ENCODE measurements around the gene ZFAND3.

Gene ZFAND3

DNA sequence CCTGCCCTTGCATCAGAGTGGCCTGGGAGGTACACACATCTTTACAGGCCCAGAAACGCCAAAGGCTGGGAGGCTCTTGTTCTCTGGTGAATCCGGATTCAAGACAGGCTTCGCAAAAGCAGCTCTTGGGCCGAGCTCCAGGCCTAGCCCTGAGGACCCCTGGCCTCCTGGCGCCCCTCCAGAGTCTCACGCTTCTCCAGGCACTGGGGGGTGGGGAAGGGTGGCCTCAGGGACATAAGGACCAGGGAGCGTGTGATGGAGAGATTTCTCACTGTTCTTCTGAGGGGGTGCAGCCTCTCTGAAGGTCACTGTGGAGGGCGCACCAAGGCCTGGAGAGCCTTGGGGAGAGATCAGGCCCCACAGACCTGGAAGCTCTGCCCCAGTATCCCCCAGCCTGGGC is 349.2 kb downstream of the ZFAND3 start:
- no peak for DNase-seq (ENCODE audit: low read depth, low spot score)

DNA sequence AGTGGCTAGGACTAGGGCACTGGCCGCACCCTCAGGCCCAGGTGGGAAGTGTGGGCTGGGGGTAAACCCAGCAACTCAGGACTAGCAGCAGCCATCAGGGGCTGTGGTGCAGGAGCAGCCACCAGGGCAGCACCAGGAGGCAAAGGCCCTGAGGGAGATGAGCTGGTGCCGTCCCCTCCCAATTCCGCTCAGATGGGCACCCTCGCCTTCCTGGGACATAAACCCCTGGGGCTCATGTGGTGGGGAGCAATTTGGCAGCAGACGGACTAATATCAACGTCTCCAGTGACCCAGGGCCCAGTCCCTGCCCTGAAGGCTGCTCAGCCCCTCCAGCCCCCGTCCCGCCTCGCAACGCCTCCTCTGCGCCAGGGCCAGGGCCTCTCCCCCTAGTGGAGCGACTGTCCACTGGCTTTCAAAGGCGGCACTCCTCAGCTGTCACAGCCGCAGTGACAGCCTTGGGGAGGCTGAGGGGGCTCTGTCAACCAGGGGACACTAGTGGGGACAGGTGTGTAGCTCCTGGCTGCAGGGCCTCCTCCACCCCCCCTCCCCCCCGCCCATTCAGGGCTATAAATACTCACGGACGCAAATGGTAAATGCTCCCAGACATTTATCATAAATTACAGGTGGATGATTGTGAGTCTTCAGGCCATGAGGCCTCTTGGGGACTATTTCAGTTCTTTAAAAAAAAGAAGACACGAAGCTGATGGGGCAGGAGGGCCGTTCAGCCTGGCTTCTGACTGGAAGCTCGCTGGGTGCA is 349.9 kb downstream of the ZFAND3 start:
- DNase-seq (ENCODE audit: low read depth, low spot score), result no peak

DNA sequence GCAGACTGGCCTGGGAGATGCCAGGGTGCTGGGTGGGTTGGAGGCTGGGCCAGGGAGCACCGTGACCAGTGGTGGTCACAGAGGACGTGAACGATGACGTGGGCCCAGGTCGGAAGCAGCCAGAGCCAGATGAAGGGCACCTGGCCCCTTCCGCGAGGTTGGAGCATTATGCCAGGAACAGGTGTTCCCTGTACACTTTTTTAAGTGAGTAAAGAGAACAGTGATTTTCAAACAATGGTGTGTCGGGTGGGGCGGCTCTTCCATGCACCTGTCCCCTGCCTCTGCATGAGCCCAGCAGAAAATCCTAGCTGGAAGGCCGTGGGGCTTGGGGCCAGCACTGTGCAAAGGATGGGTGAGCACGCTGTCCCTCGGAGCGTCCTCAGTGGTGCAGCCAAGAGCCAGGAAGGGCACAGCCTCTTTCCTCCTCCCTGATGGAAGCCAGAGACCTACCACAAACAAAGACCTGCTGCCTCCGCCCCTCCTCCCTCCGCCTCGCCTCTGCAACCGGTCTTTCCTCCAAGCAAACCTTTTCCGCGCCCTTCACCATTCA is 350.5 kb downstream of the ZFAND3 start:
- DNase-seq (ENCODE audit: low read depth, low spot score), result no peak

DNA sequence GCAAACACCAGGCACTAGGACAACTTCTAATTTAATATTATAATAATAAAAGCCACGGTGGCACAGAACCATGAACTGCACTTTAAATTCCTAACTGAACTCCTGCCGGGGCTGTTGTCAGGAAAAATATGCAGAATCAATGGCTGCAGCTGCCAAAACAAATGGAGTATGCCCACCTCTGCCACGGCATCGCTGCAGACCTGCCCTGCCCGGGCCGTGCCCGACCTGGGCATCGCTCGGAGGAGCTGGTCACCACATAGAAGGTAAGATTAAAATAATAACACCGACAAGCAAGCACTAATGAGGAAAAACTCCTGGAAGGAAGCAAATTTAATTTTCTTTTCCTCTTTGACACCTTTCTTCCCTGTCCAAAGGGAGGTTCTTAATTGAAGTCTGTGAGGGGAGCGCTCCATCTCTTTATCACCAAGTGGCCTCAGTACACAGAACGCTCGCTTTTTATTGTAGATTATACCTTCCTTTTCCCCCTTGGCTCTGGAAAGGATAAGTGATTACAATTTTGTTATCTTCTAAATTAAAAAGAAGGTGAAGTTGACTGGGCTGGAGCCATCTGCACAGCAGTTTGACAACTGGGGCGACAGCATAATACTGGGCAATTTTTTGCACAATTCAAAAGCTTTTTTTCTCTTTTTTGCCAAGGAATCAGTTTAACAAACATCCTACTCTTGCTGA is 351.3 kb downstream of the ZFAND3 start:
- DNase-seq (ENCODE audit: low read depth, low spot score), result no peak

DNA sequence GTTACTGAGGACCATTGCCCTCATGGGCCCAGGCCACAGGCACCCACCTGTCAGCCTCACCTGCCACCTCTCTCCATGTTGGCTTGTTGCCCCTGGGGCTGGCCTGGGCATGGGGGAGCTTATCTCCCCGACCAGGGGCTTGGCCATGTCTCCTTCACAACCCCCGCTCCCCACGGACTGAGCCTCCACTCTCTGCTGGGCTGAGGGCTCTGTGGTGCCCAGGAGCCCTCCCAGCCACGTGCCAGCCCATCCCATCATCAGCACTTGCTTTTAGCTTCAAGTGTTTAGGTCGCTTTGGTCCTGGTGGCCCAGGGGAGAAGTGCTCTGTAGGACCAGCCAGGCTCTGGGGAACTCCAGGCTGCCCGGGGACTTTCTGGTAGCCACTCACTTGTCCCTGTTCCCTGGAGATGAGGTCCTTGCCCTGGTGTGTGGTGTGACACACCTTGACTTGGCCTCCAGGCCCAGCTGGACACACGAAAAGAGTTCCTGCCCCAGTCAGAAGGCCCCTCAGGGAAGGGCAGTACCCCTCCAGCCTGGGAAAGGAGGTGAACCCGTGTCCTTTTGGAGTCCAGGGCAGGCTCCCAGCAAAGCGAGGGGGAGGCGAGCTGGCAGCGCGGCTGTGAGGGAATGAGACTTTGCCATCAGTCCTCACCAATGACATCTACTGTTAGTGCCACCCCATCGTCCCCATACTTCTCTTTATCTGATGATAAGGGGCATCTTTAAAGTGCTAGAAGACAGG is 352.6 kb downstream of the ZFAND3 start:
- no peak for DNase-seq (ENCODE audit: low read depth, low spot score)

DNA sequence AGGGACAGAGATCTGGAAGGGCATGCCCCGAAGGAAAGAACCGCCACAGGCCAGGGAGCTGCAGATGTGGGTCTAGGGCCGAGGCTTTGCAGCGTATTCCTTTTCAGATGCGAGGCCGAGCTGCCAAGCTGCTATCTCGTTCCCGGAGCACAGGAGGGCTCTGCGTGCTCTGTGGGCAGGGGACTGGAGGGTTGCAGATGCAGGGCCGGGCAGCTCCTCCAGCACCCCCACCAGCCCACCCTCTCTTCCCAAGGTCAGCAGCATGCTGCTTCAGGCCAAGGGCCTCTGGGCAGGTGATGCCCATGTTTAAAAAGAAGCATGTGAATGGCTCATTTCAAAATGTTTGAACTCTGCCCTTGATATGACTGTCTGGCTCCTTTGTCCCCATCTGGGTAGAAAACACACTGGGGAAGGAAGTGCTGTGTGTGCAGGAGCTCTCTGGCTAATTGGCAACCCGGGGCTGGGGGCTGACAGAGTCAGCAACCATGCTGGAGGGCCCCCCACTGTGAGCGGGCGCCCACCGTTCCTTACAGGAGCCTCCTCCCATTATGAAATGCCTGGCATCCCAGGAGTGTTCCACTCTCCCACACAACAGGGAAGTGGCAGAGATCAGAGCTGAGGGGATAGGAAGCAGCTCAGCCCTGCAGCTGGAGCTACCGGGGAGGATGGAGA is 353.3 kb downstream of the ZFAND3 start:
- no peak for DNase-seq (ENCODE audit: low read depth, low spot score)

DNA sequence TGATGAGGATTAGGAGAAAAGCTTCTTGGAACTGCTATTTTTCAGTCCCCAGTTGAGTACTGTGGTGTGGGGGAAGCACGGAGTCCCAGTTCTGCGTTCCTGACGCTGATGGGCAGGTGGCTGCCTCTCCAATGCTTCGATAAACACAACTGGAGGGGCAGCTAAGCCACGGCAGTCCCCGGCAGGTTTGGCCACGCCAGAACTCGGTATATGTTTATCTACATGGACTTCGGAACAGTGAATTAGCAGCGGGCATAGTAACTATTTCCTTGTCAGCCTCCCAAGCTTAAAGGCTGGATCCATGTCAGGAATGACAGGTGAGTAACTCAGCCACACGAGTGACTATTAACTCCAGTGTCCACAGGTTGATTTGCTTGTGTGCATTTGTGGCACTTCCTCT is 354.4 kb downstream of the ZFAND3 start:
- no peak for DNase-seq (ENCODE audit: low read depth, low spot score)

DNA sequence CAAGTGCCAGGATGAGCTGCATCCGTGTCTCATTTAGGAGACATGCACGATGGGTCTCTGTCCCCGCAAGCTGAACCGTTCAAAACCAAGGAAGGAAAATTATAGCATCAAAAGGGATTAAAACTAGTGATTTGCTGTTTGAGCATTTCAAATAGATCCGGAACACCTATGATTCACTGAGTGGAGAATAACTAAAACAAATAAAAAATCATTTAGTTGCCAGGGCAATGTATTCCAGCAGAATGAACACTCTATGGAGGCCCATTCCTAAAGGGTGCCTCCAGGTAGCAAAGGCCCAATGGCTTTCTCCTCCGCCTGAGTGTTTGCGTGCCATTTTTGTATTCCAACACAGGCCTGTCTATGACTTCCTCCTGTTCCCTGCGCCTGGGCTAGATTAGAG is 354.8 kb downstream of the ZFAND3 start:
- DNase-seq (ENCODE audit: low read depth, low spot score), result no peak

DNA sequence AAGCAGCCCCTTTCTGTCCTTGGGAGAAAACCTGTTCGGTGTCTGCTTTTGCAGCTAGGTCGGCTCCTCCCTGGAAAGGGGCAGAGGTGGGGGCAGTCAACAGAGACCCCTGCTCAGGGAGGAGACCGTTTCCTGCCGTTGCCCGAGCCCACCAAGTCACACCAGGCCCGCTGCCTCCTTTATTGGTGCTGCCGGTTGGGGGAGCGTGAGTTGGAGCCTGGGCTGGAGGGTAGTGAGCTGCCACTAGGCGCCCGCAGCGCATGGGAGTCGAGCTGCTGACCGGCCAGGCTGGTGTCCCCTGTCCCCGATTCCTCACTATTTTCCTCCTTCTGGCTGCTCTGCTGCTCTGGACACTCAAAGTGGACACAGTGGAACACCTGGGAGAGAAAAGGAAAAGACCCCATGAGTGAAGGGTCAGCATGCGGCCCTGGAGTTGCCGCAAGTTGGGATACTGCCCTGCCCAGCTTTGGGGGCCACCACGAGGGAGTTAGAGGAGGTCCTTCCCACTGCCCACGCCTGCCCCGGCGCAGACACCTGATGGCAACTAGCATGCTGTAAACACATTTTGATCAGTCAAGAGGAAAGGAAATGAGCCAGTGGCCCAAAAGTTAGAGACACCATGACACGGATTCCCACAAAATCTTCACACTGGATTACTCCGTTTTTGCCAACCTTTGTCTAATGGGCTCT is 355.4 kb downstream of the ZFAND3 start:
- no peak for DNase-seq (ENCODE audit: low read depth, low spot score)

DNA sequence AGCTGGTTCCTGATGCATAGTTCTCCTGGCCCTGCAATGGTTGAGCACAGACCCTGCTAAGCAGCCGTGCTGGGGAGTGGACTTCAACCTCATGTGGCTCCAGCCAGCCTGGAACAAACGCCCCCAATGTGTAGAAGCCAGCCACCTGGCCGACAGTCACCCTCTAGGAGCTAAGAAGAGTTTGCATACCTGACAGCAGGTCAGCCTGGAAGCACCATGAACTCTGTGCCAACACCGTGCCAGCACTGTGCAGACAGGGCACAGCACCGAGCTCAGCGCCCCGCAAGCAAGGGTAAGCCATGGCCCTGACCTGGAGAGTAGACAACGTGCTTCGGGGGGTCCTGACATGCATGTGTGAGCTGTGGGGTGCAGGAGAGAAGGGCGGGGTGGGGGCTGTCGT is 356.3 kb downstream of the ZFAND3 start:
- DNase-seq (ENCODE audit: low read depth, low spot score), result no peak

DNA sequence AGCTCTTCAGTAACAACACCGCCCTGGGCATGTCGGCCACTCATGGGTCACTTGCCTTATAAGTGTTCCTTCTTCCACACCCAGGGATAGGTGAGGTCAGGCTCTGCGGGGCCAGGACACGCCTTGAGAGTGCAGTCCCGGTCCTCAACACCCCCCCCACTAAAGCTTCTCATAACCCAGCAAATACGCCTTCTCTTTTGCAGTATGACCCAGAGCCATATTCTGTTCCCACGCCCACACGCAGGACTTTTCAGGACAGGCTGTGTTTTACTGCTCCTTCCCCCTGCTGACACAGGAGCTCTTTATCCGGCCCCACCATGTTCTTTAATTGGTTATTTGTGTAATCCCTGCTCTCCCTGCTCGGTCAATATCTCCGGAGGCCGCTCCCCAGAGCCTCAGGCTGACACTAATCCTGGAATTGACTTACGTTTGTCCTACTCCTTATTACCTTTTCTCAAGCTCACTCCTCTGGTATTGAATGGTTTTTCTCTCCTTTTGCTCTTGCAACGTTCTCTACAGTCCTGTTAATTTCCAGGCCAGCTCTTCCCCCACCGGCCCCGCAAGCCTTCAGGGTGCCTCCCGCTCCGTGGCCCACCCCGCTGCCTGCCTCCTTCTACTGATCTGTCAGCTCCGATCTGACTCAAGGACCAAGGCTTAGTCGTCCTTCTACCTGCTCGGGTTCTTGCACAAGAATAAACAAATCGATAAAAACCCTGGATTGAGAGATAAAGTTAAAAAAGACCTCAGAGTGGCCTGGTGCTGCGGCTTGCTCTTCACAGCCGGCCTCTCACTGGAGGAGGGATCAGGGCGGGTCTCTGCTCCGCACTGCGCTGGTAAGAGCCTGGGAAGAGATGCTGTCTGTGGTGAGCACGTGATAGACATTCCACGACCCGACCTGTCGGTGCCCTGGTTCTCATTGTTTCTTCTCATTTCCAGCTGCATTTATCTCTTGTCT is 357.5 kb downstream of the ZFAND3 start:
- DNase-seq (ENCODE audit: low read depth, low spot score), result no peak

DNA sequence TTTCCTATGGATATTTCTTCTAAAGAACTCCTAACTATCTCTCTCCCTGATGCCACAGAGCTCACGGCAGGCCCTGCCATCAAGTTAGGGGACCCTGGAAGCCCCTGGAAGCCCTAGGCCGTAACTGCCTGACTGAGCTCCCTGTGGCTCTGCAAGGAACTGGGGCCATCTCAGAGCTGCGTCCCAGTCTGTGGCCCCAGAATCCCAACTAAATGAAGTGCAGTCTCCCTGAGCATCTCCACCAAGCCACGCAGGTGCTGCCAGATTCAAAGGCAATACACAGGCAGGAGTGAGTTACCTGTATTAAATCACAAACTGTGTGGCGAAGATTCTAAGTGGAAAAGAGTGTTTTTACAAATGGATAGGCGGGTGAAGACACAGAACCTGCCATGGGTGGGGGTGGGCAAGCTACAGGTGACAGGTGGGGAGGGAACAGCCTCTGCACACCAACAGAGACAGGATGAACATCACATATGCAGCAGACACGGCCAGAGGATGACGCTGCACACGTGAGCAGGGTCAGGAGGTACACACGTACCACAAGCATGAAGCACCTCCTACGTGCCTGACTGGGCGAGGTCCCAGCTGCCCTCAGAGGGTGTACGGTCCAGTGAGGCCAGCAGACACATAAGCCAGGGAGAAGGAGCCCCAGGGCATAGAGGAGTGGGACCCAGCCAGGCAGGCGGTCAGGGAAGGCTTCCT is 358.5 kb downstream of the ZFAND3 start:
- DNase-seq (ENCODE audit: low read depth, low spot score), result no peak

DNA sequence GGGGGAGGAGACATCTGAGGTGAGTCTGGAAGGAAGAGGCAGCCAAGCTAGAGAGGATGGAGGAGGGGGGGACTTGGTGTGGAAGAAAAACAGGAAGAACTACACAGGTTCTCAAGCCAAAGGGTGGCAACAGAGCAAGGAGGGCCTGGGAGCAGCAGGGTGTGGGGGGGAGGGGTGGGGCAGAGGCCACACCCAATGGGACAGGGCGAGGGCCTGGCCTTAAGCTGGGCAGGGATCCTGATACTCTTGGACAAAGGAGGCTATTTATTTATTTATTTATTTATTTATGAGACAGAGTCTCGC is 359.0 kb downstream of the ZFAND3 start:
- no peak for DNase-seq (ENCODE audit: low read depth, low spot score)

DNA sequence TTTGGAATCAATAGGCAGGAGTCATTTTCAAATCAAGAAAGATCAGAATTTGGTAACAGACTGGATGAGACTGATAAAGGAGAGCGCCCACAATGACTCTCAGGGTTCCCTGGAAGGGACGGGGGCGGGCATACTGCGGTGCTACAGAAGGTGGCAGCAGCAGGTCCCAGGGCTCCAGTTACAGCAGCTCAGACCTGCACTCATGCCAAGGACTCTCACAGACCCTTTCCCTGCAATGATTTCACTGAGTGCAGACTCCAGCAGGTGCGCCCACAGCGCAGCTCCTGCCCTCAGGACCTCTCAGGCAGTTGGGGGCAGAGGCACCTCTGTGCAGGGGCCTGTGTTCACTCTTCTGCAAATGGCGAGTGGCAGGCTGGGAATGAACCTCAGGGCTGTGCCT is 359.8 kb downstream of the ZFAND3 start:
- no peak for DNase-seq (ENCODE audit: low read depth, low spot score)

DNA sequence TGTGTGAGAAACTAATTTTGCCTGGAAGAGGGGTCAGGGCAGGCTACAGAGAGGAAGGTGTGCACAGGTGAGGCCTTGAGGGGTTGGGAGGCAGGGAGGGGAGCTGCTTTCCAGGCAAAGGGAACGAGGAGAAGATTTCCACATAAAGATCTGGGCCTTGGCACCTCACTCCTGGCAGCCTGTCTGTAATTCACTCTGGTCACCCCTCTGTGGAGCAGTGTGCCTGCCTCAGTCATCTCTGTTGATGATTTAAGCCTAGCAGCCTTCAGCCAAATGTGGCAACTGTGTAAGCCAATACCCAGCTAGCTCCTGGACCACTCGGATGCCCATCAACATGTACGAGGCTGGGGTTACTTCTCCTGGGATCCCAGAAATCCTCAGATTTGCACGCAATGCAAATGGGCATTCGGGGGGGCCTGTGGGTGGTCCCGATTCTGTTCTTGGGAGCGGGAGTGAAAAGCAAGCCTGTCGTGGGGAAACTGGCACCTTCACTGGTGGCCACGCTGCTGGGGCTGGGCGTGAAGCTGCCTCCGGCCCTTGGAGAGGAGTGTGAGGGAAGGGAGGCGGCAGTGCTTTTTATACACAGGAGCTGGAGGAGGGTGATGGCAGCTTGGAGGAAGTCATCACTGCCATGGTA is 360.4 kb downstream of the ZFAND3 start:
- DNase-seq (ENCODE audit: low read depth, low spot score), result no peak

DNA sequence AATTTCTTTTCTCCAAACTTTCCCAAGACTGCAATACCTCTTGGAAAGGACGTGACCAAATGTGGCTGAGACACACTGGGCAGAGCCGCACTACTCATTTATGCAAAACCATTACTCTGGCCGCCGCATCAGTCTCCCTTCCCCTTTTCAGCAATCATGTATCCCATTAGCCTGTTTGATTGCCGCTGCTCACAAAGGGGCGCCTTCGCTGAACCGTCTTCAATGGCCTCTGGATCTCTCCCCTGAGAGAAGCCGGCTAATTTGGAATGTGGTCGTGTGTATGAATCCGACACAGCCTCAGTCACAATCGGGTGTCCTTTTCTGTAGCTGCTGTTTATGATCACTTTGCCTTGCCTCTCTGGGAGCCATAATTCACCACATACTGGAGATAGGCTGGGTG is 361.1 kb downstream of the ZFAND3 start:
- no peak for DNase-seq (ENCODE audit: low read depth, low spot score)

DNA sequence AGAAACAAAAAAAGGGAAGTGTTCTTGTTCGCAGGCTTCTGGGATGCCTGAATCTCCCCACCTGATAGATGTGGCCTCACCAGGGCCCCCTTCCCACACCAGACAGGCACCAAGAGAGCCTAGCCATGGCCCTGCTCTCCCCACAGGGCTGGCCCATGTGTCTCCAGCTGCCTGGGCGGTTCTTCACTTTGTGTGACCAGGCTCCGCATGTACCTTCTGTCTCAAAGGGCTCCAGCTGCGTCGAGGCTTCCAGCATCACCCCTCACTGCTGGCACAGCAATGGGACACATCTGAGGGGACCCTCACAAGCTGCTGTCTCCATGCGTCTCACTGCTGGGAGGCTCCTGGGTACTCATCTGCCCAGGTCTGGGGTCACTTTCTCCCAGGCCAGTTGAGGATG is 362.9 kb downstream of the ZFAND3 start:
- no peak for DNase-seq (ENCODE audit: low read depth, low spot score)

DNA sequence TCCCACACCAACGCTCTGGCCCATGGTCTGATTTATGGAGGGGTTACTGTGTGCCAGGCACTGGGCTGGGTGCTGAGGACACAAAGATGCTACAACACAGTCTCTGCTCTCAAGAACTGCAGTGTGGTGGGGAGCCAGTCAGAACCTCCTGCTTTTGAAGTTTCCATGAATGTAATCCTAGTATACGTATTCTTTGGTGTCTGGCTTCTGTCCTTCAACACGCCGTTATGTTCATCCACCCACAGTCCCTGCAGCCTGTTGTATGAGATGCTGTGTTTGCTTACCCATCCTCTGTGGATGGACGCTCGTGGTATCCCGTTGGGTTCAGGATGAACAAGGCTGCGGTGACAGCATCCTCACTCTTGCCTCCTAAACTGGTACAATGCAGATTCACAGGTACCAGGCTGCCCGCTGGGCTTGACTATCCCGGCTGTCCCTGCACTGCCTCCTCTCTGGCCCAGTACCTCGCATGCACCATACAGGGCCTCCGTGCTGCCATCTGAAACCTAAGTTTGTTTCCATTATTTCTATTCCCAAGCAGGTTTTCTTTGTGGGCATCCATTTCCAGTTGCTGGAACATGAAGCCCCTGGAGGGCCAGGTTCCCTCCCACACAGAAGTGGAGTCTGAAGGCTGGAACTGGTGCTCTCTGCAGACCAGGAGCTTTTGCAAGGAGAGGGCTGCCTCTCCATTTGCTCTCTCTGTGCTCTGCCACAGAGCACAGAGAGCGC is 364.5 kb downstream of the ZFAND3 start:
- DNase-seq (ENCODE audit: low read depth, low spot score), result no peak

Measured in brain pericyte (primary cell).